ENCODE results near the gene DENND1B.

The DENND1B gene

DNA sequence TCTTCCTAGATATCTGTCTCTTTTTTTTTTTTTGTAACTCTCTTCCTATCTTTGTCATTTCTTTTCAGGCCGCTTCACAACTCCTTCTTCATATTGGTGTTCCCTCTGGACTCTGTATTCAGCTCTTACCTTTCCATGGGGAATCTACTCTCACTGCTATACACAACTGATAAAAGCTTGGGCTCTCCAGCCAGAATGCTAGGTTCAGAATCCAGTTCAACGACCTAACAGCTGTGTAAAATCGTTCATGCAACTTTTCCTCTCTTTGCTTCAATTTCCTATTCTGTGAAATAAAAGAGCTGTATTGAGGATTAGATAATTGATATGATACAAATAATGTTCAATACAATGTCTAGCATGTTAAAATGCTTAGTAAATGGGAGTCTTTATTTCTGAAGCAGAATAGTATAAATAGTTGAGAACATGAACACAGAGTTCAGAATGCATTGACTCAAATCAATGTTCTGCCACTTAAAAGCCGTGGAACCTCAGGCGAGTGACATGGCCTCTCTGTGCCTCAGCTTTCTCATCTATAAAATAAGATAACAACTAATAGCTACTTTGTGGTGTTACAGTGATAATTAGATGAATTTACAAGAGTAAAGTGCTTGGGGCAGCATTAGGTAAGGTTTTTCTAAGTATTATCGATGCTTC lies 88.5 kb downstream of the DENND1B start:
- DNase-seq (ENCODE audit: low spot score) (no peak), FAIRE-seq (no peak)

DNA sequence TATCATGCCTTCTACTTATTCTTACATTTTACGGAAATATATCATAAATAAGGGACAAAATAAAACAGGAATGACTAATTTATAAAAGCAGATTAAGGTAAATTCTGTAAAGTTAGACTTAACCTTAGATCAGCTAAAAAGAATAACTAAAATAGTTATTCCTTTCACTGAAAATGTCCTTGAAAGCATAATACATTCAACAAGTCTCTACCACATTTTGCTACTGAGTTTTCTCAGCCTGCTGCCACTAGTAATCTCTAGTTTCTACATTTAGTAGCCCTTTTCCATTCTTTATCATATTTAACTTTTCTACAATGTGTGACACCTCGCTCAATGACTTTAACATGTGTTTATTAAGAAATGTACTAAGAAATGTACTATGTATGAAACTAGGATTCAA lies 89.0 kb downstream of the DENND1B start:
- FAIRE-seq (no peak), DNase-seq (ENCODE audit: low spot score) (no peak)

DNA sequence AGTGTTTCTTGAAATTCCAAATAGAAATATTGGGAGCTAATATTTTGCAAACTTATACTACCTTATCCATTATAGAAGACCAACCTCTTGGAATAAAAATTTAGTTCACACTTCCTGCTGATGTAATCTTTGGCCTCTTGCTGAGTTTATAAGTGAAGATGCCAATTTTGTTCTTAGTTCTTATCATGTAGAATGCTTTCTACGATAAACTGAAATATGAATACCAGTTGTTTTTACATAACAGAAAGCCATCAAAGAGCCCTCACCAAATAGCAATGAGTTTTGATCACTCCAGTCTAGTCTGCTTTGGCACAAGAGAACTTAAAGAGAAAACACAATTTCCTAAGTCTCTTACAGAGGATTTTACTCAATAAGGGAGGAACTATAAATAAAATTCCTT lies 89.5 kb downstream of the DENND1B start:
- no peak for DNase-seq (ENCODE audit: low spot score)
- no peak for FAIRE-seq

DNA sequence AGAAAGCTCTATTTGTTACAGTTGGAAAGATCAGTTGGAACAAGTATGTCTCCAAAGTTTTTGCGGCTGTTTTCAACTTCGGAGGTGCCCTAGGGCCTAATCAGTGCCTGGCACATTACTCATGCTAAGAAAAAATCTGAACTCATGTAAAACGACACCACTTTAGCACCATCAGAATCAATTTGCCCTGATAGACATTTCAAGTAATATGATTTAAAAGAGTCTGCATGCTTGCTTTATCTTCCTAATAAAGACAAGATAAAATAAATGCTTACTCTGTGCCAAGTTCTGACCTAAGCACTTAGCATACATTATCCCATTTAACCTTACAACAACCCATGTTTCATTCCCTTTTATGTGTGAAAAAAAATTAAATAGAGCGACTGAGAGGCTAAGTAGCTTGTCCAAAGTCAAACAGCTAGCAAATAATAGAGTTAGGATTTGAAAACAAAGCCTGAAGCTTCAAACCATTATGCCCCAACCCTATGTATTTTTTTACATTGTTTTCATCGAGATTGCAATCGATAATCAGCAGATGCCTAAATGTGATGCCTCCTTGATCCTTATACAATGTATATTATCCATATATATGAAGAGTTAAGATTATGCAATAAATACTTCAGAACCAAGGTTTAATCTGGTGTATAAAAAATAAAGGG lies 91.3 kb downstream of the DENND1B start:
- FAIRE-seq: no peak
- no peak for DNase-seq (ENCODE audit: low spot score)

DNA sequence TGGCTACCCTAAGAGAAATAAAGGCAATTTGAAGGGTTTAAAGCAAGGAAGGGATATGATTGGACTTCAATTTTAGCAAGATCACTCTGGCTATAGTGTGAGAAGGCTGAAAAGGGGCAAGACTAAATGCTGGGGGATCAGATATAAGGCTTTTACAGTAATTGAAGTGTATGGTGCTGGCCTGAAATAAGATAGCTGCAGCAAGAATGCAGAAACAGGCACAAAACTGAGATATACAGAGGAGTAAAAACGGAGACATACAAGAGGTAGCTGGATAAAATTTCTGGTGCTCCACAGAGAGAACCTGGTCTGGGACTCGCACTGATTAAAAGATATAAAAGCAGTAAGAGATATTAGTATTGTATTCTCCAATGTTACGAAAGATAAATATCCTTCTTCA lies 92.0 kb downstream of the DENND1B start:
- no peak for FAIRE-seq

DNA sequence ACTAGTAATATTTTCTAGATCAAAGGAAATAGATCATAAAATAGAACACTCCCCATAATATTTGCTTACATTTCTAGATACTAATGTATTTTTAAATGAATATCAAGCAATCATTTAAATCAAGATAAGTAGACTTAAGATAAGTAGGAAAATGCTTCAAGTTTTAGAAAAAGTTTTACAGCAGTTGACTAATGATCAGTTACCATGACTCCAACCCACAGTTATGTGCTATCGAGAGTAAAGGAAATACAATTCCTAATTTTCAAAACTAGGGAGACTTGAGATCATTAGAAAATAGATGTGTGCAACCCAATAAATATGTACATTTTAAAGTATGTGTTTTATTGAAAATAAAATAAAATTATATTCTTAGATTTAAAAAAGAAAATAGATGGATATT lies 95.0 kb downstream of the DENND1B start:
- FAIRE-seq (no peak), DNase-seq (ENCODE audit: low spot score) (no peak)

More for the DNA sequence above, 92.0 kb downstream of the DENND1B start:
- no peak for DNase-seq (ENCODE audit: low spot score)

DNA sequence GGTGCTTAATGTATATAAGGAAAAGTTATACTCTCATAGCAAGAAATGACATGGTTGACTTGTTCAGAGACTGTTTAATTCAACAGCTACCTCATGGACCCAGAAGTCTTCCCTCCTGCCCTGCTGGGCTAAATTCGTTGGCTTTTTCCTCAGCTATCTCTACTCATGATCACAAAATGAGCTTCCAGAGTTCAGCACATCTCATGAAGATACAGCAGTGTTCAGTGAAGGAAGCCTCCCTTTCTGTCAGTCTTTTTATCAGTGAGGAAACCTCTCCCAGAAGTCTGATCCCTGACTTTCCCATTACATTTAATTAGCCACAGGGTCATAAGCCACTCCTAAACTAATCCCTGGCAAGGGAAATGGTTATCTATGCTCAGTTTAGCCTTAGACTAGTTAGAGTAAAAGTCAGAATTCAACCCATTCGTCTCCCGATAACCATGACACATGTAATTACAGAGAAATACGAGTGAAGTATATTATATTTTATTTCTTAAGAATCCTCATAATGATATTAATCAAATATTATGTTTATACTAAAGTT lies 97.5 kb downstream of the DENND1B start:
- DNase-seq (ENCODE audit: low spot score) (no peak), FAIRE-seq (no peak)

DNA sequence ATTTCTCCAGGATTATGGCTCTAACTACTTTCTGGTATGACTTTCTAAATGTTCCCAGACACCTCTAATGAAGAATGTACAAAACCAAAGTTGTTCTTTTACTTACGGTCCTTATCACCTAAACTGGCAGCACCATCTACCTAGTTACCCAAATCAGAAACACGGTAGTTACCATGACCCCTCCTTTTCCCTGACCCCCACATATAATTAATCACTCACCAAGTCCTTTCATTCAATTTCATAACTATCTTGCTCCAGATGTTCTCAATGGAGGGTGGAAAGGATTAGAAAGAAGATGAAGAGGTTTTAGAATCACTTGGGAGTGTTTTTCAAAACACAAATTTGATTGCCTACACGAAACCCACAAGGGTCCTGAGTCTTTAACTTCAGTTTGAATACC lies 98.0 kb downstream of the DENND1B start:
- DNase-seq (ENCODE audit: low spot score) (no peak), FAIRE-seq (no peak)

DNA sequence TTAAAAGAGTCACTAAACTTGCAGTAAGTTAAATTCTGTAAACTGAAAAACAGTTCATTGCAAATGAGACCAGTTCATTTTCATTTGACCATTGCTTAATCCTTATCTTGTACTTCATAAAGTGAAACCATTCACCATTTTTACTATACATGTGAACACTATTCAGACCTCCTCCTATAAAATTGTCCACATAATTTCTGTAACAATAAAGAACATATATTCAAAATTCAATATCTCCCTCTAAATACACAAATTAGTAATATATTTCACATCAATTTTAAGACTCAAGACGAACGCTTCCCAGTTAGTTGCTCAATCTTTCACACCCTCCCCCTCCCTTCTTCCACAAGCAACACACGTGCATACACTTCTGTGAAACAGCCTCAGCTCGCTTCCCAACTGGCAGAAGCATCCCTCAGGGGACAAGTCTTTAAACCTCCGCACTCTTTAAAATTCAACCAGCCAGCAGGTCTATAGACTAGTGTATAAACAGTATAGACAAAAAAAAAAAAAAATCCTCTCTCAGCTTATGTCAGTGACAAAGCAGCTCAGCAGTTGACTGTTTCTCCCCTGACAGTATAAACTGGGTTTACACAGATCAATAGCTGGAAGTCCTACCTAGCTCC lies 99.6 kb downstream of the DENND1B start:
- no peak for DNase-seq (ENCODE audit: low spot score)
- no peak for FAIRE-seq

DNA sequence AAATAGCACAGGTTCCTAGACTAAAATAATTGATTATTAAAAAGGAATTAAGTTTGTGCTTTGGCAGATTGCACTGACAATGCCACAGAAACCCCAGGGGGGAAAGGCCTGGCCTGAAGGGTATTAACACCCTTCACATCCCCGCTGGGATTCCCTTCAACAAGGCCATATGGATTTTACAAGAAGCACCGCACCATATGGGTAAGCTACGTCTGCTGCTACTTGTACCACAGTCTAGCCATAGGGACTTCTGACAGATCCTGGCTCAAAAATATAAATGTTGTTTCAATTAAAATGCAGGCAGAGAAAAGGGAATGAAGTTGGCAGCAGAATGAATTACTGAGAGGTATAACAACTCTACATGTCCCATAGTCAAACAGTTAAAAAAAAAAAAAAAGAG lies 101.0 kb downstream of the DENND1B start:
- DNase-seq (ENCODE audit: low spot score) (no peak), FAIRE-seq (no peak)

DNA sequence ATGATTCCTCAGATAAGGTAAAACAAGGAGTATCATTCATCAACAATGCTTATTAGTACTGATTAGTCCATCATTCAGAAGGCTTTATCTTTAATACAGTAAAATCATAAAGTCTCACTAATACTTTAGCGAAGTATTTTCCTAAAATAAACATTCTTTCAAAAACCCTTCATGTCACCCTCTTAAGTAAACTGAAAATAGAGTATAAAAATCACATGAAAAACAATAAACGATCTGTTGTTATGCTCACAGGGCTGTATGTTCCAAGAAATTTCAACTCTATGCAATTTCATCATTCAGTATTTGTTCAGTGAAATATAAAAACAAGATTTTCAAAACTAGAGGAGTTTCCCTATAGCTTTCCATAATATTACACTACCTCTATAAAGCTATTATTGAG lies 102.0 kb downstream of the DENND1B start:
- no peak for DNase-seq (ENCODE audit: low spot score)

DNA sequence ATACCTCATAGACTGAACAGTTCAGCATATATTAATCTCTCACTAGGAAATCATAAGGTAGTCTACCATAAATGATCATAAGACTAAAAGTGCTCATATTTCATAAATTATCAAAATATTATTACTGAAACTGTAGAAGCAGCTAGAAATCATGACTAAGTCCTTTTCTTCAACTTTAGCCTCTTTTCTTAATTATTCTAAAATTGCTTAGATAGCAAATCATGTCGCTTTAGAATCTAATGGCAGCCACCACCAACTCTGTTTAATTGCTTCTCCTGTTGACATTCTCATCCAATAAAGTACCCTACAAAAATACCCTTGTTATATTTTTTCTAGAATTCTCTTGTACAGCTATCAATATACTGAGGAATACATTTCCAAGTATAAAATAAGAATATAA lies 102.9 kb downstream of the DENND1B start:
- no peak for FAIRE-seq
- no peak for DNase-seq (ENCODE audit: low spot score)

More for the DNA sequence above, 102.0 kb downstream of the DENND1B start:
- no peak for FAIRE-seq

DNA sequence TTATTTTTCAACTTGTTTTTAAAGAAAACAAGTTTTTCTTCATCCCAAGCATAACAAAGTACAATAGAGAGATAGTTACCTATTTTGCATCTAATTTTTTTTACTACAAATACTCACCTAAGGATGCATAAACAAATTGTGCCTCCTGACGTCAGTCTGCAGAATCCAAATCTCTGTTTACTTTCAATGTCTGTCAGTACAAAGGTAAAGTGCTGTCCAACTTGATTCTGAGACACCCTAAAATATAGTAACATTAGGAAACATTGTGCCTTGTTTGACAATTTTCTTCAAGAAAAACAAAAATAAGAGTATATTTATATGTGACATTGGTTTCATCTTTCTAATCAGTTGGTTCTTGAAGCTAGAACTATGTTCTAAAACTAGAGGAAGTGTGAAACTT lies 103.4 kb downstream of the DENND1B start:
- DNase-seq (ENCODE audit: low spot score) (no peak), FAIRE-seq (no peak)

DNA sequence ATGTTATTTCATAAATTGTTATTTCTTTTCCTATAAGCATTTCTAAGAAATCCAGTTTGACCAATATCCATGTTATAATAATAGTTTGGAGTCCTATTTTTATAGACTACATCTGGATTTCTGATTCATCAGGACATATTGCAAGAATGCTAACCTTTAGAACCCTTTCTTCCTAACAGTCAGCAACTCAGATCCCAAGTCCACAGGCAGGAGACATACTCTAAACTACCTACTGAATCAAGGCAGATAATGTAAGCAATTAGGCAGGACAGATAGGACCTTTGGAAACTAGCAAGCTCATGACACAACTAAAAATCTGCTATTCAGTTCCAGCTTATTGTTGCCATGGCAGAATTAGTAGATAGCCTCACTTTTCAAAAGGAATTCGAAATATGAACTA lies 104.1 kb downstream of the DENND1B start:
- FAIRE-seq (no peak), DNase-seq (ENCODE audit: low spot score) (no peak)

DNA sequence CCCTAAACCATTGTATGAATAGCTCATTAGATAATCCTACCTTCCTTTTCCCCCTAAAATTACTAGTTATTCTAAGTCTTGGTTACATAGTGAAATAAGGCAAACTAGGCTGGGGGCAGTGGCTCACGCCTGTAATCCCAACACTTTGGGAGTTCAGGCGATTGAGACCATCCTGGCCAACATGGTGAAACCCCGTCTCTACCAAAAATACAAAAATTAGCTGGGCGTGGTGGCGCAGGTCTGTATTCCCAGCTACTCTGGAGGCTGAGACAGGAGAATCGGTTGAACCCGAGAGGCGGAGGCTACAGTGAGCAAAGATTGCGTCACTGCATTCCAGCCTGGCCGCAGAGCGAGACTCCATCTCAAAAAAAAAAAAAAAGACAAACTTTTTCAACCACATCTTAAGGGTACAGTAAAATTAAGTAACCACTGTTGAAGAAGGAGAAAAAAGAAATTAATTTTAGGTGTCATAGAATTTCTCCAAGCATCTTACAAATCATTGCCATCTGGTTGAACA lies 108.5 kb downstream of the DENND1B start:
- FAIRE-seq (no peak), DNase-seq (ENCODE audit: low spot score) (no peak)

DNA sequence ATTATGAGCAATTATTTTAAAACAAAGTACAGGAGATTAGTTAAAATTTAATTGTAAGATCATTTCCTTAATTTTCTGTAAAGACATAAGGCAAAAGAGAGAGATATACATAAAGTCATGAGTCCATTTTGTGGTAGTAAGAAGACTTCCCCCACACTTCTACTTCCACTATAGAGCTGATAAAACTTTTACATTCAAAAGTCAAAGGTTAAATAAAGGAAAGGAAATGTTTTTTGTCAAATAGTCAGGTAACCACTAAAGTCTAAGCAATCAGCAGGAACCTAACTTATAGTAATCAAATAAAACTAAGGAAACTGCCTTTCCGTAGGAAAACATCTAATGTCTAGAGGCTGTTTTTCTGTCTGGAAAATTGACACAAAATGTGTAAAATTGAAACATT lies 110.9 kb downstream of the DENND1B start:
- FAIRE-seq: no peak

DNA sequence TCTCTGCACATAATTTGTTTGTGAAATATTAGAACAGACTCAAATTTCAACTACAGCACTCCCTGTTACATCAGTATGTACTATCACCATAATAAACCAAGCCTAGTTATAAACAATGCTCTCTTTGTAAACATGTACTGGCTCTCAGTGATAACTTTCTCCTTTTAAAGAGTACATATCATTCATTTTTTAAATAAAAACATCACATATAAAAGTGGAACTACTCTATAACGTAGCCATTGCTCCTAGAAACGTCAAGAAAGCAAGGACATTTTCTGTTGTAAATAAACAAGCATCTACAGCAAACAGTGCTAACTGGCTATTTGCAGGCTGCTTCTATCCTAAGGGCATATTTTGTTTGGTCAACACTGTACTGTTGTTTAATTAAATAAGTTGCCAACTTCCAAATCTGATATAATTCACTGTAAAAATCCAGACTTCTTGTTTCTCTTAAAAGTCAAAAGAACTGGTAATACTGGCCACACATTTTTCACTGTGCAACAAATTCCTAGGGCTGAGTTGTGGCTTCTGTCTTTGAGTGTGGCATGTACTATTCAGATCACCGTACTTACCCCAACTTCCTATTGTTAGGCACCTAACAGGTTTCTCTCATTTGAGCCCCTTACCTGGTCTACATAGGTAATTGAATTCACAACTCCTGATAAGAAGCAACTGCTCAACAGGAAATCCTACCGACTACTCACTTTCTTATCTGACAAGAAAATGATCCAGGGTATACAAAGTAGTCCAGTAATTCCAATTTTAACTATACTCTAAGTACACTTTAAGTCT lies 111.9 kb downstream of the DENND1B start:
- FAIRE-seq: no peak
- no peak for DNase-seq (ENCODE audit: low spot score)

More for the DNA sequence above, 110.9 kb downstream of the DENND1B start:
- no peak for DNase-seq (ENCODE audit: low spot score)

DNA sequence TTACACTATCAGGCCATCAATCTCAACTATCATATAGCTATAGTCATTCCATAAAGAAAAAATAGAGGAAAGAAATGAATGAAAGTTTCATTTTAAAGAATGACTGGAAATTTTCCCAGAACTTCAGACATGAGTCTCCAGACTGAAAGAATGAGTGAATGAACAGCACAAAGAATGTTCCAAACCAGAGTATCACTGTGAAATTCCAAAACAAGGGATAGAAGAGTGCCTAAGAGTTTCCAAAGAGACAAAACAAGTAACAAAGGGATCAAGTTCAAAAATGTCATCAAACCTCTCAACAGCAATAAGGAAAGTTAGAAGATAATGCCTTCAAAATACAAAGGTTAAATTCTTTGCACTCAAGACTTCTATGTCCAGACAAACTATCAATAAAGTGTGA lies 114.9 kb downstream of the DENND1B start:
- FAIRE-seq (no peak), DNase-seq (ENCODE audit: low spot score) (no peak)

DNA sequence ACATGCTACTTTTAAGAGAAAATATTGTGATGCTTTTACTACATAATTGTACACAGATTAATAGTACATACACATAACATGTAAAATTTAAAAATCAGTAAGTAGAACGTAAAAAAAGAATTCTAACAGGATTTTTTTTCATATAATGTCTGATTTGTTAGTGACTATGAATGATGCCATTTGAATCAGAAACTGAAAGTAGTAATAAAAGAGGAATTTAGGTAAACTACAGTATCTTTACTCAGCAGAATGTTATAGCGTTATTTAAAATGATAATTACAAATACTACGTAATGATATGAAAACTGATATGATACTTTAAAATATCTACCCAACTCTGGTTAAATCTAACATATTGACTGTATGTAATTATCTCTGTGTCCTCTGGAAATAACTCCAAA lies 116.1 kb downstream of the DENND1B start:
- FAIRE-seq (no peak), DNase-seq (ENCODE audit: low spot score) (no peak)

DNA sequence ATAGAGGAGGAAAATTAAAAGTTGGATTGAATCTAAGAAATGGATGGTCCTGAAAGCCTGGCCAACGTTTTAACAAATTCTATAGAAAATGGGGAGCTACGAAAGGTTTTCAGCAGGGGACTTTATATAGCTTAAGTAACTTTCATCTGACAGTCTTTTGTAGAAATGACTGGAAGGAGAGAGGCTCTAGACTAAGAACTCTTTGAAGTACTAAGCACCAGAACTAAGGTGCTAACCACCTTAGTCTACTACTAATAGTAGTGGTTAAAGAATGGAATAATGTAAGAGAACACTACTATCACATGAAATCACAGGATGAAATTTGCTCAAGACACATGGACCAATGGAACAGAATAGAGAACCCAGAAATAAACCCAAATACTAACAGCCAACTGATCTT lies 126.1 kb downstream of the DENND1B start:
- DNase-seq (ENCODE audit: low spot score) (no peak), FAIRE-seq (no peak)

DNA sequence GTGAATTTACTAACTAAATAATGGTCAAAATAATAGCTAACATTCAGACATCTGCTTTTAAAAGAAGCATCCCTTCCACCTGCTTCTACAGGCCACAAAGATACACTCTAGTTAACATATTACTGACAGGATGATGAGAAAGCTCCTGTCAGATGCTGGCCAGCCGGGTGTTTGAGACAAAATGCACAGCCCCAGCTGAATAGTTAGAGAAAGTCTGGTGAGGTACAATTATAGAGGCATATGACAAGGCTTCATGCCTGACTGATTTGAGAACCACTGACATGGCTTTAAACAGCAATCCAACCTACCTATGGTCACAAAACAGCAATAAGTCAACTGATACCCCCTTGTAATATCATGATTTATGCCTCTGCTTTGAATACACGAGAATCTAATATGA lies 137.0 kb downstream of the DENND1B start:
- FAIRE-seq (no peak), DNase-seq (ENCODE audit: low spot score) (no peak)

DNA sequence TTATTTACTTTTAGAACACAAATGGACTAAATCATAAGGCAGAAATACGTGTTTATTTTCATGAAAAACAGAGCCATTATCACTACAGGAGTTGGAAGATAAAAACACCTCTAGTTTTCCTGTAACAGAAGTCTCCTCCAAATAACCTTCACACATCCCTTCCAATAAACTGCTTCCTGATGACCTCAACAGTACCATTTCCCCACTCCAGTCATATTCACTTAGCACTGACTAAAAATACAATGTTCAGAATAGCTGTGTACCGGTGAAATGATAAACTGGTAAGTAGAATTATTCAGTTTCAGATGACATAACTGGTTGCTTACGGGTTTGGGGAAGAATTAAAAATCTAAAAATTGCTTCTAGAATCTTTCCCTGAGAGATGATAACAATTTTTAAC lies 137.9 kb downstream of the DENND1B start:
- no peak for DNase-seq (ENCODE audit: low spot score)
- FAIRE-seq: no peak

Measured in RCC 7860 (cell line).